H7 (cell line): Measurements from ENCODE around the gene ADAMTS17. TPM values are rescaled to one million over a fixed set of nuclear protein-coding genes. Genes with fewer than 3 reads are reported as not detected.
A peak's percentile ranks its signal among the peaks of the same experiment; 100 is the strongest.

Source experiments
- DNase-seq: peaks from one replicate; pipeline ENCODE4 v3.0.0; 2012
- H3K27me3 ChIP-seq: 2 replicates; pipeline ENCODE4 v1.6.0; 2011; ENCODE audit warnings: mild to moderate bottlenecking, low read length; ENCODE audit not compliant: control insufficient read depth, insufficient read depth
- H3K36me3 ChIP-seq: replicated peaks from 2 replicates; pipeline ENCODE4 v1.5.1; 2011; ENCODE audit warnings: low read length; ENCODE audit not compliant: control insufficient read depth, insufficient read depth
- H3K4me3 ChIP-seq: 2 replicates; pipeline ENCODE4 v1.5.1; 2011; ENCODE audit warnings: low read depth, mild to moderate bottlenecking, control low read depth, low read length, moderate library complexity; ENCODE audit not compliant: insufficient read depth
- total RNA-seq: library from RNA; depleted of rRNA; stranded (reverse); fragments of >200 nt; shearing (Covaris generic); gene quantifications from 2 replicates; pipeline ENCODE4 v1.2.3, GENCODE V29; 2014

ADAMTS17 gene
- total RNA-seq, 1 experiment from 2014 or later, result 0.55 TPM

GRCh38 chr15:100281096-100281917 is 60.5 kb downstream of the ADAMTS17 start:
- DNase-seq, result no peak
- Histone ChIP-seq H3K27me3 (no peaks in the 10 kb centered on the region), H3K36me3 (no peaks in the 10 kb centered on the region), H3K4me3 (no peak overlapping the region)

GRCh38 chr15:100279849-100280248 is 61.9 kb downstream of the ADAMTS17 start:
- Histone ChIP-seq H3K4me3 (no peak overlapping the region), H3K27me3 (no peaks in the 10 kb centered on the region), H3K36me3 (no peaks in the 10 kb centered on the region)
- DNase-seq, result no peak

GRCh38 chr15:100279446-100279845 is 62.3 kb downstream of the ADAMTS17 start:
- no peaks in the 10 kb centered on the region for H3K36me3 ChIP-seq
- H3K4me3 ChIP-seq, result no peak overlapping the region
- DNase-seq, result no peak
- no peaks in the 10 kb centered on the region for H3K27me3 ChIP-seq

GRCh38 chr15:100278596-100279380 is 63.0 kb downstream of the ADAMTS17 start:
- Histone ChIP-seq H3K36me3 (no peaks in the 10 kb centered on the region), H3K4me3 (no peak overlapping the region), H3K27me3 (no peaks in the 10 kb centered on the region)
- no peak for DNase-seq

GRCh38 chr15:100277087-100277855 is 64.5 kb downstream of the ADAMTS17 start:
- H3K36me3 ChIP-seq, result no peaks in the 10 kb centered on the region
- H3K4me3 ChIP-seq, result no peak overlapping the region
- no peaks in the 10 kb centered on the region for H3K27me3 ChIP-seq
- no peak for DNase-seq

- Histone ChIP-seq H3K36me3 (no peaks in the 10 kb centered on the region), H3K4me3 (no peak overlapping the region), H3K27me3 (no peaks in the 10 kb centered on the region)
- no peak for DNase-seq
Measured at GRCh38 chr15:100276506-100276905, 65.3 kb downstream of the ADAMTS17 start.

- no peak for DNase-seq
- Histone ChIP-seq H3K4me3 (no peak overlapping the region), H3K27me3 (no peaks in the 10 kb centered on the region), H3K36me3 (no peaks in the 10 kb centered on the region)
Measured at GRCh38 chr15:100275641-100276040, 66.1 kb downstream of the ADAMTS17 start.

GRCh38 chr15:100269831-100270230 is 71.9 kb downstream of the ADAMTS17 start:
- H3K36me3 ChIP-seq, result no peaks in the 10 kb centered on the region
- no peak overlapping the region for H3K4me3 ChIP-seq
- DNase-seq, result no peak
- H3K27me3 ChIP-seq, result no peaks in the 10 kb centered on the region

- Histone ChIP-seq H3K36me3 (no peaks in the 10 kb centered on the region), H3K27me3 (no peaks in the 10 kb centered on the region), H3K4me3 (no peak overlapping the region)
- DNase-seq, result peak; percentile 20
Measured at GRCh38 chr15:100266166-100266565, 75.6 kb downstream of the ADAMTS17 start.

- Histone ChIP-seq H3K27me3 (no peaks in the 10 kb centered on the region), H3K4me3 (no peak overlapping the region), H3K36me3 (no peaks in the 10 kb centered on the region)
- no peak for DNase-seq
Measured at GRCh38 chr15:100265641-100266035, 76.1 kb downstream of the ADAMTS17 start.

- peak; percentile 24 for DNase-seq
- H3K27me3 ChIP-seq, result no peaks in the 10 kb centered on the region
- no peak overlapping the region for H3K4me3 ChIP-seq
- no peaks in the 10 kb centered on the region for H3K36me3 ChIP-seq
Measured at GRCh38 chr15:100264994-100265640, 76.7 kb downstream of the ADAMTS17 start.

- Histone ChIP-seq H3K27me3 (no peaks in the 10 kb centered on the region), H3K4me3 (no peak overlapping the region), H3K36me3 (no peaks in the 10 kb centered on the region)
- DNase-seq, result peak; percentile 9
Measured at GRCh38 chr15:100263721-100264455, 77.9 kb downstream of the ADAMTS17 start.

- no peak for DNase-seq
- Histone ChIP-seq H3K27me3 (no peaks in the 10 kb centered on the region), H3K36me3 (no peaks in the 10 kb centered on the region), H3K4me3 (no peak overlapping the region)
Measured at GRCh38 chr15:100263031-100263430, 78.7 kb downstream of the ADAMTS17 start.
